Measurements from ENCODE around the gene CDK19. TPM values are rescaled to one million over a fixed set of nuclear protein-coding genes. Genes with fewer than 3 reads are reported as not detected.

Gene CDK19
- total RNA-seq, 4 donors from 2014 or later, result 17.0 to 19.1 (median 18.7) TPM

- DNase-seq (ENCODE audit: low spot score in 2 of 2), result no peak
- H3K4me3 ChIP-seq (ENCODE audit: low read depth, poor library complexity, severe bottlenecking), result no peak overlapping the region
- TF ChIP-seq CTCF (IDR thresholded peaks at IDR 0.05), result no peak
- TF ChIP-seq POLR2A (IDR thresholded peaks at IDR 0.05), result no peak
- intact Hi-C loops (cut with DNase I; ENCODE audit: low total_unique reads), result no loop called here
These were observed 172.6 kb downstream of the CDK19 start for GRCh38 chr6:110642711-110643110.

- DNase-seq (ENCODE audit: low spot score in 2 of 2), result no peak
- TF ChIP-seq POLR2A (IDR thresholded peaks at IDR 0.05) (no peak), CTCF (IDR thresholded peaks at IDR 0.05) (no peak)
- H3K4me3 ChIP-seq (ENCODE audit: low read depth, poor library complexity, severe bottlenecking), result no peak overlapping the region
- intact Hi-C loops (cut with DNase I; ENCODE audit: low total_unique reads), result no loop called here
- 96 to 99% methylated on average over 2 of the region's 2 CpGs for WGBS, 2 donors
These were observed 178.5 kb downstream of the CDK19 start for GRCh38 chr6:110636781-110637180.

GRCh38 chr6:110635096-110635495 lies 180.2 kb downstream of the CDK19 start:
- TF ChIP-seq POLR2A (IDR thresholded peaks at IDR 0.05) (no peak), CTCF (IDR thresholded peaks at IDR 0.05) (no peak)
- WGBS, 2 donors, result 63 to 70% methylated on average over 1 of the region's 1 CpG
- intact Hi-C loops (cut with DNase I; ENCODE audit: low total_unique reads), result no loop called here
- no peak overlapping the region for H3K4me3 ChIP-seq (ENCODE audit: low read depth, poor library complexity, severe bottlenecking)
- no peak for DNase-seq (ENCODE audit: low spot score in 2 of 2)

- no peak for TF ChIP-seq POLR2A (IDR thresholded peaks at IDR 0.05)
- TF ChIP-seq CTCF (IDR thresholded peaks at IDR 0.05), result no peak
- no peak overlapping the region for H3K4me3 ChIP-seq (ENCODE audit: low read depth, poor library complexity, severe bottlenecking)
- intact Hi-C loops (cut with DNase I; ENCODE audit: low total_unique reads), result no loop called here
- no peak for DNase-seq (ENCODE audit: low spot score in 2 of 2)
- WGBS, 2 donors, result 90 to 98% methylated on average over 2 of the region's 2 CpGs
These were observed 181.5 kb downstream of the CDK19 start for GRCh38 chr6:110633731-110634213.

- intact Hi-C loops (cut with DNase I; ENCODE audit: low total_unique reads), result no loop called here
- DNase-seq (ENCODE audit: low spot score in 2 of 2), result no peak
- no peak overlapping the region for H3K4me3 ChIP-seq (ENCODE audit: low read depth, poor library complexity, severe bottlenecking)
- 96 to 100% methylated on average over 2 of the region's 2 CpGs for WGBS, 2 donors
- no peak for TF ChIP-seq CTCF (IDR thresholded peaks at IDR 0.05)
- TF ChIP-seq POLR2A (IDR thresholded peaks at IDR 0.05), result no peak
These were observed 186.1 kb downstream of the CDK19 start for GRCh38 chr6:110629153-110629552.

- no peak for DNase-seq (ENCODE audit: low spot score in 2 of 2)
- intact Hi-C loops (cut with DNase I; ENCODE audit: low total_unique reads), result no loop called here
- TF ChIP-seq CTCF (IDR thresholded peaks at IDR 0.05) (no peak), POLR2A (IDR thresholded peaks at IDR 0.05) (no peak)
- no peak overlapping the region for H3K4me3 ChIP-seq (ENCODE audit: low read depth, poor library complexity, severe bottlenecking)
- WGBS, 2 donors, result 92 to 96% methylated on average over 5 of the region's 5 CpGs
These were observed 186.9 kb downstream of the CDK19 start for GRCh38 chr6:110628330-110628729.
